ENCODE measurements around the gene ZKSCAN1. TPM values are rescaled to one million over a fixed set of nuclear protein-coding genes. Genes with fewer than 3 reads are reported as not detected.

Gene ZKSCAN1
- total RNA-seq, 3 donors from 2014 or later, result 30.6 to 65.1 (median 52.4) TPM

DNA sequence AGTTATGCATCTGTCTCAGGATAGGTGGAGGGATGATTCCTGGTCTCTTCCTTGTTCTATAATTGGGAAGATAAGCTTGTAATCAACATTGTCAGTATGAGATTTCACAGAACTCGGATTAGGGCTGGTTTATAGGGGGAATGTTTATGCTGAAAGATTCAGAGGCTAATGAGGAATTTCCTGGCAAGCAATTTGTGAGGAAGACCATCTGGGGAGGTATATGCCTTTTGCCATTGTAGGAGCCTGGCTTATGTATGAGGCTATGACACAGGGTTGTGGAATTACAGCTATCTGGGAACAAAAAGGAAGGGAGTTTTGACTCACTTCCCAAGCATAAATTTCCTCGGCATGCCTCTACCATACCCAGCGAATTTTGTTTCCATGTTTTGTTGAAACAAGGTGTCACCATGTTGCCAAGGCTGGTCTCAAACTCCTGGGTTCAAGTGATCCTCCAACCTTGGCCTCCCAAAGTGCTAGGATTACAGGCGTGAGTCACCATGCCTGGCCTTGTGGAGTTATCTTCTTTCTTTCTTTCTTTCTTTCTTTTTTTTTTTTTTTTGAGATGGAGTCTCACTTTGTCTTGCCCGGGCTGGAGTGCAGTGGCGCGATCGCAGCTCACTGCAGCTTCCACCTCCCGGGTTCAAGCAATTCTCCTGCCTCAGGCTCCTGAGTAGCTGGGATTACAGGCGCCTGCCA is 71.8 kb downstream of the ZKSCAN1 start:
- no peaks in the 10 kb centered on the region for H3K27me3 ChIP-seq
- no peak overlapping the region for H3K4me3 ChIP-seq
- peaks cover 0 to 3% of the 10 kb centered on the region in 2 donors for H3K4me1 ChIP-seq
- TF ChIP-seq, protein P1, sequence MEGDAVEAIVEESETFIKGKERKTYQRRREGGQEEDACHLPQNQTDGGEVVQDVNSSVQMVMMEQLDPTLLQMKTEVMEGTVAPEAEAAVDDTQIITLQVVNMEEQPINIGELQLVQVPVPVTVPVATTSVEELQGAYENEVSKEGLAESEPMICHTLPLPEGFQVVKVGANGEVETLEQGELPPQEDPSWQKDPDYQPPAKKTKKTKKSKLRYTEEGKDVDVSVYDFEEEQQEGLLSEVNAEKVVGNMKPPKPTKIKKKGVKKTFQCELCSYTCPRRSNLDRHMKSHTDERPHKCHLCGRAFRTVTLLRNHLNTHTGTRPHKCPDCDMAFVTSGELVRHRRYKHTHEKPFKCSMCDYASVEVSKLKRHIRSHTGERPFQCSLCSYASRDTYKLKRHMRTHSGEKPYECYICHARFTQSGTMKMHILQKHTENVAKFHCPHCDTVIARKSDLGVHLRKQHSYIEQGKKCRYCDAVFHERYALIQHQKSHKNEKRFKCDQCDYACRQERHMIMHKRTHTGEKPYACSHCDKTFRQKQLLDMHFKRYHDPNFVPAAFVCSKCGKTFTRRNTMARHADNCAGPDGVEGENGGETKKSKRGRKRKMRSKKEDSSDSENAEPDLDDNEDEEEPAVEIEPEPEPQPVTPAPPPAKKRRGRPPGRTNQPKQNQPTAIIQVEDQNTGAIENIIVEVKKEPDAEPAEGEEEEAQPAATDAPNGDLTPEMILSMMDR (IDR thresholded peaks at IDR 0.05), result no peak
- TF ChIP-seq POLR2AphosphoS5 (IDR thresholded peaks at IDR 0.05), result no peak
- TF ChIP-seq POLR2A (IDR thresholded peaks at IDR 0.05), result no peak
- peaks cover 9% of the 10 kb centered on the region for H3K36me3 ChIP-seq
- H3K9me3 ChIP-seq, result no peaks in the 10 kb centered on the region
- no peak for DNase-seq (ENCODE audit: low spot score in 2 of 2)
- intact Hi-C loops (cut with DNase I; ENCODE audit: low total_unique reads), result loop anchor here (10.0 kb wide), 2 partner anchors 58 to 72 kb away; partner anchors contain the start of genes LAMTOR4 and ZKSCAN1
- no peak overlapping the region for H3K27ac ChIP-seq

DNA sequence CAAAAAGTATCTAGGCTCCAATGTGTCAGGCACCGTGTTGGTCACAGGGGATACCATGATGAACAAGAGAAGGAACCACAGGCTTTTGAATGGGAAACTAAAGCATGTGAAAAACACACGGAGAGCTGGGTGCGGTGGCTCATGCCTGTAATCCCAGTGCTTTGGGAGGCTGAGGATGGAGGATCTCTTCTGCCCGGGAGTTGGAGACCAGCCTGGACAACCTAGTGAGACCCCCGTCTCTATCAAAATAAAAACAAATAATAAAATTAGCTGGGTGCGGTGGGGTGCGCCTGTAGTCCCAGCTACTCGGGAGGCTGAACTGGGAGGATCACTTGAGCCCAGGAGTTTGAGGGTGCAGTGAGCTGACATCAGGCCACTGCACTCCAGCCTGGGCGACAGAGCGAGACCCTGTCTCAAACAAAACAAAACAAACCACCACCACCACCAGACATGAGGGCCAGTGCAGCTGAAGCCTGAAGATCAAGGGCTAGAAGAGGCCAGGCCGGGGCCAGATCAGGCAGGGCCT is 72.8 kb downstream of the ZKSCAN1 start:
- no peaks in the 10 kb centered on the region for H3K27me3 ChIP-seq
- H3K36me3 ChIP-seq, result peaks cover 9% of the 10 kb centered on the region
- intact Hi-C loops (cut with DNase I; ENCODE audit: low total_unique reads), result loop anchor here (10.0 kb wide), 2 partner anchors 57 to 73 kb away; partner anchors contain the start of genes LAMTOR4 and ZKSCAN1
- DNase-seq (ENCODE audit: low spot score in 2 of 2), result no peak
- TF ChIP-seq POLR2A (IDR thresholded peaks at IDR 0.05) (no peak), POLR2AphosphoS5 (IDR thresholded peaks at IDR 0.05) (no peak)
- TF ChIP-seq, protein P1 (IDR thresholded peaks at IDR 0.05), result no peak
- peaks cover 0 to 3% of the 10 kb centered on the region in 2 donors for H3K4me1 ChIP-seq
- H3K27ac ChIP-seq, result peak overlapping the region; percentile 88 to 90
- H3K9me3 ChIP-seq, result no peaks in the 10 kb centered on the region
- peak overlapping the region; percentile 57 to 87 (median 78) for H3K4me3 ChIP-seq

DNA sequence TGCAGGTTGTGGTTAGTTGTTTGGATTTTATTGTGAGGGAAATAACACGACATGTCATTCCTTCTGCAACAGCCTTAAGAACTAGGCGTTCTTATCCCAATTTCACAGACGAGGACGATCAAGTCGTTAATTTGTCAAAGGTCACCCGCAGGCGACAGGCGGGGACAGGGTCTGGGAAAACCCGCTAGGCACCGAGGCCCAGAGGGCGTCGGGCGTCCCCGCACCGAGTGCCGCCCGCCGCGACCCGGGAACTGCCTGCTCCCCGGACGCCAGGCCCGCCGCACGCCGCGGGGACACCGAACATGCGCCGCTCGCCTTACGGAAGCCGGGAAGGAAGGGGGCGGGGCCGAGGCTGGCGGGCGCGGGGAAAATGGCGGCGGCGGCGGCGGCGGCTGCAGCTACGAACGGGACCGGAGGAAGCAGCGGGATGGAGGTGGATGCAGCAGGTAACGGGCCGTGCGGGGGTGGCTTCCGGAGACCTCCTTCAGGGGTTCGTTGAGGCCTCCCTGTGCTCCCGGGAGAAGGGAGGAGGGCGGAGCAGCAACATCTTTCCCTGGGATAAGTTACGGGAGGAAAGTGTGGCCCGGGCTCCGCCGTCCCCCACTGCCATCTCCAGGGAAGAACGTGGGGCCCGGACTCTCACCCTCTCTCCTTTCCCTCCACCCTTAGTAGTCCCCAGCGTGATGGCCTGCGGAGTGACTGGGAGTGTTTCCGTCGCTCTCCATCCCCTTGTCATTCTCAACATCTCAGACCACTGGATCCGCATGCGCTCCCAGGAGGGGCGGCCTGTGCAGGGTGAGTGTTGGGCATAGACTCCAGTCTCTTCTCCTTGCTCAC is 73.4 kb downstream of the ZKSCAN1 start, which contains the start of gene COPS6:
TSS of gene COPS6 (plus strand) at position 349 of the 837 bp plus-strand sequence. CDS start at position 371, 22 bp downstream.
- peak; percentile 91 to 92 (median 92) for TF ChIP-seq POLR2AphosphoS5 (IDR thresholded peaks at IDR 0.05)
- TF ChIP-seq, protein P1 (IDR thresholded peaks at IDR 0.05), result no peak
- peak; percentile 62 for TF ChIP-seq POLR2A (IDR thresholded peaks at IDR 0.05)
- Histone ChIP-seq H3K4me1 (peaks cover 0 to 3% of the 10 kb centered on the region in 2 donors), H3K27me3 (no peaks in the 10 kb centered on the region)

DNA sequence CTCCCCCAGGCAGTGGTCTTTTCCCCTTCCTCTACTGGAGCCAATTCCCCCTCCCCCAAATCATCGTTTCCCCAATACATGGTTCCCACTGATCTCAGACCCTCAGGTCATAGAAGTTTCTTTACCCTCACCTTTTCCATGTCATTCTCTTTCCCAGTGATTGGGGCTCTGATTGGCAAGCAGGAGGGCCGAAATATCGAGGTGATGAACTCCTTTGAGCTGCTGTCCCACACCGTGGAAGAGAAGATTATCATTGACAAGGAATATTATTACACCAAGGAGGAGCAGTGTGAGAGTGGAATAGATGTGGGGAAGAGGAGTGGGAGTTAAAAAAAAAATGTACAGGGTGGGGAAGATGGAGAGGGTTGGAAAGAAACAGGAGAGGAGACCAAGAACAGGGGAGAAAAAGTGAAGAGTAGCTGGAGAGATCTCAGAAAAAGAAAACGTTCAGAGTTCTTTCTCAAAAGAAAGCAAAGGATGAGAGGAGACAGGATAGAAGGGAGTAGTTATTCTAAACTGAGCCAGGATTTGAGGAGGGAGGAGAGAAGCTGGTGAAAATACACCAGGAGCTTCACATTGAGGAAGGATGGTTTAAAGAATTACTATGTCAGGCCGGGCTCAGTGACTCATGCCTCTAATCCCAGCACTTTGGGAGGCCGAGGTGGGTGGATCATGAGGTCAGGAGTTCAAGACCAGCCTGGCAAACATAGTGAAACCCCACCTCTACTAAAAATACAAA is 74.2 kb downstream of the ZKSCAN1 start:
- peak overlapping the region; percentile 88 to 90 for H3K27ac ChIP-seq
- peaks cover 0 to 3% of the 10 kb centered on the region in 2 donors for H3K4me1 ChIP-seq

More for the DNA sequence above, 73.4 kb downstream of the ZKSCAN1 start, which contains the start of gene COPS6:
- H3K9me3 ChIP-seq, result no peaks in the 10 kb centered on the region
- H3K36me3 ChIP-seq, result peaks cover 9% of the 10 kb centered on the region
- intact Hi-C loops (cut with DNase I; ENCODE audit: low total_unique reads), result loop anchor here (10.0 kb wide), 2 partner anchors 56 to 74 kb away; partner anchors contain the start of genes LAMTOR4 and ZKSCAN1
- DNase-seq (ENCODE audit: low spot score in 2 of 2), result peak; percentile 63 to 83
- H3K4me3 ChIP-seq, result peak within 1 kb of the TSS; percentile 57 to 87 (median 78)
- peak within 1 kb of the TSS; percentile 88 to 90 for H3K27ac ChIP-seq

More for the DNA sequence above, 74.2 kb downstream of the ZKSCAN1 start:
- H3K4me3 ChIP-seq, result peak overlapping the region; percentile 57 to 87 (median 78)
- intact Hi-C loops (cut with DNase I; ENCODE audit: low total_unique reads), result loop anchor here (10.0 kb wide), 2 partner anchors 55 to 75 kb away; partner anchors contain the start of genes LAMTOR4 and ZKSCAN1
- DNase-seq (ENCODE audit: low spot score in 2 of 2), result no peak
- no peak for TF ChIP-seq POLR2A (IDR thresholded peaks at IDR 0.05)
- TF ChIP-seq, protein P1 (IDR thresholded peaks at IDR 0.05), result no peak
- no peak for TF ChIP-seq POLR2AphosphoS5 (IDR thresholded peaks at IDR 0.05)
- no peaks in the 10 kb centered on the region for H3K27me3 ChIP-seq
- peaks cover 9% of the 10 kb centered on the region for H3K36me3 ChIP-seq
- H3K9me3 ChIP-seq, result no peaks in the 10 kb centered on the region

All from breast epithelium (tissue), 4 donors.